LHCN-M2 (cell line): ENCODE results near the gene TOP1. TPM values are rescaled to one million over a fixed set of nuclear protein-coding genes. Genes with fewer than 3 reads are reported as not detected.
"Not testable (repeated sequence)": the region's sequence is repeated elsewhere in the genome, so short reads cannot be mapped to it uniquely, and the experiment has no call there.

Experiments
- DNase-seq: peaks from one replicate; pipeline ENCODE4 v3.0.0-alpha.2; 2012; ENCODE audit warnings: low read depth
- total RNA-seq: library from RNA; depleted of rRNA; stranded (reverse); fragments of >200 nt; gene quantifications from 2 replicates; pipeline ENCODE4 v1.2.3, GENCODE V29; 2014

TOP1 gene
- total RNA-seq, 1 experiment from 2014 or later: 37.4 TPM

- not testable (repeated sequence) for DNase-seq
Measured at GRCh38 chr20:41128317-41128716, 99.7 kb downstream of the TOP1 start.

DNA sequence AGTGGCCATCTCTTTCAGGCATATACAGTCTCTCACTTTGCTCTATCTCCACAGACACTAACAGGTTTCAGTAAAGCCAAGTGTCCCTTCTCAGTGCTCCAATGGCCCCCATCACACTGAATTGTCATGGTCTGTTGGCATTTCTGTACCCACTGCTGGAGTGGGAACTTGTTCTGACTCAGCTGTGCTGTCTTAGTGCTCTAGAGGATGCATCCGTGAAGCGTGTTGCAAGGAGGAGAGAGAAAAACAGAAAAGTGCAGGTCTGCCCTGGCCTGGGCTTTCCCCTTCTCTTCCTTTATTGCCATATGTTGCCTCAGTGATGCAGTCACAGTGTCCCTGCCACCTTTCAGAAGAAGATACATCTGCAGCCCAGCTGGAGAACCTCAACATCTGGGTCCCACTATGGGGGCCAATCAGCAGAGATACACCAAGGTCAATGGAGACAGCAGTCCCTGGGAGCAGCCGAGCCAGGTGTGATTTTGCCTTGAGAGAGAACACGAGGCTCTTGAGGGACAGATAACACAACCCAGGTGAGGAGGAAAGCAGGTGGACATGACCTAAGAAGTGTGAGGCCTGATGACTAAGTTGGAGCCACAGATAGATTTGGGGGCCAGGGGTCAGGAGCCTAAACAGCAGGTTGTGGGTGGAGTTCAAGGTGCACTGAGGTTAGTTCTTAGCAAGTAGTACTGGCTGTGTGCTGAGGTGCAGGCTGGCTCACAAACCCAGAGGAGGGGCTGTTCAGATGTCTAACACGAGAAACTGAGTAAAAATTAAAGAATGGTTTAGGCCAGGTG lies 103.2 kb downstream of the TOP1 start:
- DNase-seq: no peak

- DNase-seq: not testable (repeated sequence)
Measured at GRCh38 chr20:41132388-41132775, 103.8 kb downstream of the TOP1 start.

- no peak for DNase-seq
Measured at GRCh38 chr20:41133709-41134361, 105.2 kb downstream of the TOP1 start.

DNA sequence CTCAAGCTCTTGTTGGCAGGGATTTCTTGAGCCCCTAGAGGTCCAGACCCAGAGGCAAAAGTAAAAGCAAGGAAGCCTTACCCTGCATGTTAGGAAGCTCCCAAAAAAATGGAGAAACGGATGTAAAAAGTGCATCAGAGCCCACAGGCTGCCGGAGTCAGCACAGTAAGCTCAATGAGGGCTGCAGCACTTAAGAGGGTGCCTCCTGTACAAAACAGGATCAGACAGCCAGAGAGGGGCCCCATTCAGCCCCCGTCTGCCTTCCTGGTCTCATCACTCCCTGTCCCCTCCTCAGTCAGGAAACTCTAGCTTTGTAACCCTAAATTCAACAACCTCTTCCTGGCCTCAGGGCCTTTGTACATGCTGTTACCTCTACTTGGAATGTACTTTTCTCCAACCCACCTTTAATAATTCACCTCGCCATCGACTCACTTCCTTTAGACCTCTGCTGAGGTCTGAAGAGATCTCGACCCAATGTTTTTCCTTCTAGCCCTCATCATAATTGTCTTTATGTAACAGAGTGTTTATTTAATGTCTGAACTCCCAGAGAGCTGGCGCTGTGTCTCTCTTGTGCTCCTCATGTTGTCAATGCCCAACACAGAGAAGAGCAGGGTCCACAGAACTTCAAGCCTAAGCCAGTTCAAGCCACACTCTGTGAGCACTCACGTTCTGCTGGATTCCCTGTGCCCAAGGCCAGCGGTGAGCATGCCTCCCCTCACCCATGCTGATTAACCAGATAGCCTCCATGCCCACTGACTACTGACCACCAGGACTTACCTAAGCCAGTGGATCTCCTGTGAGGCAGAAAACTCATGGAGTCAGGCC lies 106.0 kb downstream of the TOP1 start:
- DNase-seq: no peak

GRCh38 chr20:41135187-41135887 lies 106.7 kb downstream of the TOP1 start:
- DNase-seq: no peak

GRCh38 chr20:41135888-41136679 lies 107.5 kb downstream of the TOP1 start:
- no peak for DNase-seq

- DNase-seq: peak; percentile 75
Measured at GRCh38 chr20:41136680-41137613, 108.3 kb downstream of the TOP1 start, which contains the start of gene PLCG1. PLCG1 (plus strand) TSS chr20:41137543; CDS start chr20:41137642, 99 bp downstream.

- peak; percentile 75 for DNase-seq
Measured at GRCh38 chr20:41137614-41138474, 109.2 kb downstream of the TOP1 start.

GRCh38 chr20:41138475-41139226 lies 110.0 kb downstream of the TOP1 start:
- no peak for DNase-seq

DNA sequence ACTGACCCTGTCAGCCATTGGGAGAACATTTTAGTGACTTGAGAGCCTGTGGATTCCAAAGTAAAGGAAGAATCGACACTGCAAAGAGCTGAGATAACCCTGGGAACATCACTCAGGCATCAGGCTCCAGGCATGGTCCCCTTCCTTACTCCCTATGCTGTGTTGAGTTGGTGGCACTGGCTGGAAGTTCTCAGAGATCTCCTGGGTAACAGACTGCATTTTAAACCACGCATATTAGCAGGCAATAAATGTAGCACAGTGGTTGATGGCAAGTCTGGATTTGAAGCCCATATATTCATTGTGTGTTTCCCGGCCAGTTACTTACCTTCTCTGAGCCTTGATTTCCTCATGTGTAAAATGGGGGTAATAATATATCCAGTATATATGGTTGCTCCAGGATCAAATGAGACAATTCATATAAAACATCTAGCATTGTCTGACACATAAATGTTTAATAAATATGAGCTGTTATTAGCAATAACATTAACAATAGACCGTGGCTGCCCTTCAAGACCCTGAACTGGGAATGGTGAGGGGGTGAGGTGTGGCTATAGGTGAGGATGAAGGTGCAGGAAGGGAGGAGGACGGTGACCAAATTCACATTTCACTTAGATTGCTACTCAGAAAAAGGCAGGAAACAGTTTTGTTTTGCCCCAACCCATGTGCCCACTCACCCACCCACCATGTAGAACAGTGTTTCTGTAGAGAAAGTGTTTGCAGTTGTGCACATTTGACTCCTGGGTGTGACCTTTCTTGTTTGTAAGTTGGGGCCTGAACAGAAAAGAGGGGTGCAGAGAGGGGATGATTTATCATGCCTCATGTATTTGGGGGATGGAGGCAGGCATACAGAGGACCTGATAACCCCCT lies 110.8 kb downstream of the TOP1 start:
- DNase-seq: no peak

DNA sequence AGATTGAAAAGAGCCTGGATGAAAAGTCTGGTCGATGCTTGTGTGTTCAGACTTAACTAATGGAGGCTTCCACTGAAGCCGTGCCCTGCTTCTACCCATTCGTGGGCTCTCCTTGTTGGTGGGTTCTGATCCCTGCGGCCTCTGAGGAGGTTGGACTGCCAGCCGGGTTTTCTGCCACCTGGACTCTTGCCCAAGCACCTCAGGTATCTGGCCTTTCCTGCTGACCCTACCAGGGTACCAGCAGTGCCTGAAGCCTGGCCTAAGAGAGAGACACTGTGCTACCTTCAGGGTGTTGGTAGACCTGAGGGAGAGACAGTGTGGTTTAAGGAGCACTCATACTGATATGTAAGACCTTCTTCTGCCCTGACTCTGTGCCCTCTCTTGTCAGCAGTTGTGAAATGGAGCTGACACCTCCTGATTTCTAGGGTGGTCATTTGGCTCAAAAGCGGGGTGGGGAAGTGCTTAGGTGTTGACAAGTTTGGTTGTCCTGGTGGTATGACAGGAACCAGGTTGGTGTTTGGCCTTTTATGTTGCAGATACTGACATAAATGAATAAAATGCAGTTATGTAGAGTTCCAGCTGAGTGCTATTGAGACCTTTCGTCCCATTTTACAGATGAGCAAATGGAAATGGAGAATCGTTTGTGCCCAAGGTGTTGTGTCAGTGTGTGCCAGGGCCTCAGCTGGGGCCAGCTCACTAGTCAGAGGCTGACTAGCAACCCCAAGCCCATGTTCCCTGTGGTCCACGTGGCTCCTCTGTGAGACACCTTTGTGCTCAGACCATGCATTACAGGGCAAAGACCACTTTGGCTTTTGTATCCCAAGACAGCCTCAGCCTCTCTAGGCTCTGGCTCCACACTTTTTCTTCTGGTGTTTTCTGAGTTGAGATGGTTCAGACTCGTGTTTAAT lies 111.9 kb downstream of the TOP1 start:
- DNase-seq: no peak

DNA sequence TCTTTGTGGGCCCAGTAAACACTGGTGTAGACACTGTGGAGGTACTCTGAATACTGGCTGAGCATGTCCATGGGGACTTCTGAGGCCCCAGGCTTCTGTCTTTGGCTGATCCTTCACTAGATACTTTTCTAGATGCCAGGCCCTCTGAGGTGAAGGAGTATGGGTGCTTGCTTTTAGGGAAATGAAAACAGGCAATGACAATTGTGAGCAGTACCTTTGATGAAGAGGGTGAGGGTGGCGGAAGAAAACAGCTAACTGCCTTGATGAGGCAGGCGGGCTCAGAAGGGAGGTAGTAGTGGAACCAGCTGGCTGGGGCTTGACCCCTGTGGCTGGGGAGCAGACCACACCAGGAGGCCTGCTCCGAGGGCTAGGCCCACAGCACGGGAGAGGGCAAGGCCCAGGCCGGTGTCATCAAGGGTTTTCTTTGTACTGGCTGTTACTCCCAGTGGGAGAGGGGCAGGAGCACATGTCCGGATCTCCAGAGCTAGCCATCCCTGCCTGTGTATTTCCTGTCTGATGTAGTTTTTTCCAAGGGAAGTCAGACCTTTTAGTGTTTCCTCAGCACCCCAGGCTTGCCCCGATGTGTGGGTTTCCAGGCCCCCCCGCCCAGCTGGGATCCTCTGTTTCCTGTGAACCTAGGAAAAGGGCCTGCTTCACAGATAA lies 112.7 kb downstream of the TOP1 start:
- DNase-seq: peak; percentile 92

DNA sequence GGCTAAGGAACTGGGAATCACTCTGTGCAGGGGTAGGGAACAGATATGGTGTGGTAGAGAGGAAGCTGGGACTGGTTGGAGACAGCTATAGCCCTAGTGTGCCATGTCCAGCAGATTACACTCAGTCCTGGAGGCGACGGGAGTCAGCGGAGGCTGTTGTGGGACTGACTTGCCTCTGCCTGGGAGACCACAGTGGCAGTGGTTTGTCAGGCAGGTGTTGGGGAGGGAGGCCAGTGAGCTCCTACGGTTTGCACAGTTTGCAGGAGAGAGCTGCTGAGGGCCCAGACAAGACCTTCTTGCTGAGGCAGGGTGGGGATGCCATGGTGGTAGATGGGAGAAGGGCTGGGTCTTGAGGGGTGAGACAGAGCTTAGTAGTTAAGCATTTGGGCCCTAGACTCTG lies 113.6 kb downstream of the TOP1 start:
- DNase-seq: no peak

- DNase-seq: no peak
Measured at GRCh38 chr20:41142919-41143318, 114.3 kb downstream of the TOP1 start.
